PC-3 (cell line): ENCODE data around the gene COPS3. TPM values are rescaled to one million over a fixed set of nuclear protein-coding genes. Genes with fewer than 3 reads are reported as not detected.

Source experiments
- ATAC-seq: fragments of 200-7000 bp; cut with Tn5 transposase; 2 replicates; pipeline ENCODE4 v1.9.1; 2020; ENCODE audit warnings: mild to moderate bottlenecking, moderate library complexity
- BruUV-seq: library from RNA; stranded (reverse); fragments of 400-500 nt; replicated peaks from 2 replicates; lab custom pipeline; 2021; lab: Mats Ljungman, UMichigan
- CTCF ChIA-PET: fragments of 300-600 bp; sonication (Branson Sonifier 250); formaldehyde crosslinking; loops from one replicate; lab custom pipeline; 2022; ENCODE audit warnings: antibody characterized with exemption; lab: Charles Lee
- POLR2A ChIA-PET: fragments of 300-600 bp; sonication (Branson Sonifier 250); formaldehyde crosslinking; loops from one replicate; lab custom pipeline; 2022; ENCODE audit warnings: antibody characterized with exemption; ENCODE audit not compliant: unreplicated experiment; lab: Charles Lee
- DNase-seq: peaks from one replicate; pipeline ENCODE4 v3.0.0-alpha.2; 2015
- H2AFZ ChIP-seq: fragments of 300-600 bp; sonication (generic); 2 replicates; pipeline ENCODE4 v1.6.0; 2016; ENCODE audit warnings: antibody characterized with exemption, low read length
- H3F3A ChIP-seq: fragments of 300-600 bp; sonication (generic); one replicate; pipeline ENCODE4 v1.6.0; 2017; ENCODE audit warnings: antibody characterized with exemption, low read length, control low read depth, mild to moderate bottlenecking; ENCODE audit not compliant: unreplicated experiment
- H3K27ac ChIP-seq: fragments of 300-600 bp; sonication (generic); 2 replicates; pipeline ENCODE4 v1.5.1; 2016; ENCODE audit warnings: mild to moderate bottlenecking, low read length
- H3K27me3 ChIP-seq: fragments of 300-600 bp; sonication (generic); 2 replicates; pipeline ENCODE4 v1.6.1; 2016; ENCODE audit warnings: low read length, mixed read lengths
- H3K36me3 ChIP-seq: fragments of 300-600 bp; sonication (generic); 2 replicates; pipeline ENCODE4 v1.6.1; 2016; ENCODE audit warnings: low read depth, mixed run types, low read length, mixed read lengths
- H3K4me1 ChIP-seq: fragments of 300-600 bp; sonication (generic); 2 replicates; pipeline ENCODE4 v1.5.1; 2016; ENCODE audit warnings: low read length; ENCODE audit not compliant: insufficient read depth
- H3K4me2 ChIP-seq: fragments of 300-600 bp; sonication (generic); 2 replicates; pipeline ENCODE4 v1.6.0; 2016; ENCODE audit warnings: low read length
- H3K4me3 ChIP-seq: fragments of 300-600 bp; sonication (generic); 2 replicates; pipeline ENCODE4 v1.5.1; 2016; ENCODE audit warnings: mild to moderate bottlenecking, low read length, mixed read lengths
- H3K79me2 ChIP-seq: fragments of 300-600 bp; sonication (generic); 2 replicates; pipeline ENCODE4 v1.6.1; 2017; ENCODE audit warnings: low read length, mixed read lengths
- H3K9ac ChIP-seq: fragments of 300-600 bp; sonication (generic); 2 replicates; pipeline ENCODE4 v1.6.0; 2016; ENCODE audit warnings: mild to moderate bottlenecking, low read length
- H3K9me2 ChIP-seq: fragments of 300-600 bp; sonication (generic); replicated peaks from 2 replicates; pipeline ENCODE4 v1.6.1; 2016; ENCODE audit warnings: mixed run types, low read length, mixed read lengths
- H3K9me3 ChIP-seq: fragments of 300-600 bp; sonication (generic); 2 replicates; pipeline ENCODE4 v1.6.1; 2016; ENCODE audit warnings: low read length, mixed read lengths
- H4K20me1 ChIP-seq: fragments of 300-600 bp; sonication (generic); 2 replicates; pipeline ENCODE4 v1.6.1; 2016; ENCODE audit warnings: low read length, mixed read lengths
- EZH2 ChIP-seq: fragments of 300-600 bp; sonication (generic); IDR thresholded peaks from one replicate; pipeline ENCODE4 v1.6.1; 2017; ENCODE audit warnings: antibody characterized with exemption, mild to moderate bottlenecking, low read length; ENCODE audit not compliant: unreplicated experiment
- EZH2phosphoT487 ChIP-seq: fragments of 300-600 bp; sonication (generic); IDR thresholded peaks from 2 replicates; pipeline ENCODE4 v1.6.1; 2018; ENCODE audit warnings: mild to moderate bottlenecking, antibody characterized with exemption, low read length, borderline replicate concordance
- intact Hi-C: fragments of 100-400 bp; cut with micrococcal nuclease; formaldehyde crosslinking; loops from 2 replicates; pipeline ENCODE4 v1.9.0; 2023
- total RNA-seq: library from RNA; depleted of rRNA; stranded (reverse); fragments of >200 nt; gene quantifications from 2 replicates; pipeline ENCODE4 v1.2.3, GENCODE V29; 2014
- TF ChIP-seq, protein P1 (sequence below): fragments of 300-600 bp; sonication (generic); conservative IDR thresholded peaks from 2 replicates; pipeline ENCODE4 v1.5.1; 2017; ENCODE audit warnings: antibody characterized with exemption, low read depth, mild to moderate bottlenecking, low read length

COPS3 gene
- total RNA-seq, 1 experiment from 2014 or later = 205 TPM

- no peak for ATAC-seq
- peaks cover 11% of the 10 kb centered on the region for H3K4me1 ChIP-seq
- H3K27me3 ChIP-seq = no peaks in the 10 kb centered on the region
- H3K36me3 ChIP-seq = peaks cover 21% of the 10 kb centered on the region; the same call in 1 of the 2 replicates
- H3K4me2 ChIP-seq = no peak overlapping the region
- intact Hi-C loops = no loop called here
- TF ChIP-seq EZH2phosphoT487 (no peak), EZH2 (no peak)
- TF ChIP-seq, protein P1, sequence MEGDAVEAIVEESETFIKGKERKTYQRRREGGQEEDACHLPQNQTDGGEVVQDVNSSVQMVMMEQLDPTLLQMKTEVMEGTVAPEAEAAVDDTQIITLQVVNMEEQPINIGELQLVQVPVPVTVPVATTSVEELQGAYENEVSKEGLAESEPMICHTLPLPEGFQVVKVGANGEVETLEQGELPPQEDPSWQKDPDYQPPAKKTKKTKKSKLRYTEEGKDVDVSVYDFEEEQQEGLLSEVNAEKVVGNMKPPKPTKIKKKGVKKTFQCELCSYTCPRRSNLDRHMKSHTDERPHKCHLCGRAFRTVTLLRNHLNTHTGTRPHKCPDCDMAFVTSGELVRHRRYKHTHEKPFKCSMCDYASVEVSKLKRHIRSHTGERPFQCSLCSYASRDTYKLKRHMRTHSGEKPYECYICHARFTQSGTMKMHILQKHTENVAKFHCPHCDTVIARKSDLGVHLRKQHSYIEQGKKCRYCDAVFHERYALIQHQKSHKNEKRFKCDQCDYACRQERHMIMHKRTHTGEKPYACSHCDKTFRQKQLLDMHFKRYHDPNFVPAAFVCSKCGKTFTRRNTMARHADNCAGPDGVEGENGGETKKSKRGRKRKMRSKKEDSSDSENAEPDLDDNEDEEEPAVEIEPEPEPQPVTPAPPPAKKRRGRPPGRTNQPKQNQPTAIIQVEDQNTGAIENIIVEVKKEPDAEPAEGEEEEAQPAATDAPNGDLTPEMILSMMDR = no peak
- BruUV-seq = no TSS peak
- H3K9me3 ChIP-seq = no peaks in the 10 kb centered on the region
- H3K4me3 ChIP-seq = no peak overlapping the region
- H3K9ac ChIP-seq = no peak overlapping the region
- POLR2A ChIA-PET = no interaction called here
- H3K27ac ChIP-seq = no peak overlapping the region
- H3K9me2 ChIP-seq = no peaks in the 10 kb centered on the region
- CTCF ChIA-PET = no interaction called here
- H2AFZ ChIP-seq = no peak overlapping the region
- DNase-seq = no peak
- H3K79me2 ChIP-seq = peaks cover 48% of the 10 kb centered on the region
- no peaks in the 10 kb centered on the region for H3F3A ChIP-seq
- H4K20me1 ChIP-seq = peaks cover 8% of the 10 kb centered on the region; the same call in 1 of the 2 replicates
Observed at GRCh38 chr17:17232303-17232621, 48.8 kb downstream of the COPS3 start.

DNA sequence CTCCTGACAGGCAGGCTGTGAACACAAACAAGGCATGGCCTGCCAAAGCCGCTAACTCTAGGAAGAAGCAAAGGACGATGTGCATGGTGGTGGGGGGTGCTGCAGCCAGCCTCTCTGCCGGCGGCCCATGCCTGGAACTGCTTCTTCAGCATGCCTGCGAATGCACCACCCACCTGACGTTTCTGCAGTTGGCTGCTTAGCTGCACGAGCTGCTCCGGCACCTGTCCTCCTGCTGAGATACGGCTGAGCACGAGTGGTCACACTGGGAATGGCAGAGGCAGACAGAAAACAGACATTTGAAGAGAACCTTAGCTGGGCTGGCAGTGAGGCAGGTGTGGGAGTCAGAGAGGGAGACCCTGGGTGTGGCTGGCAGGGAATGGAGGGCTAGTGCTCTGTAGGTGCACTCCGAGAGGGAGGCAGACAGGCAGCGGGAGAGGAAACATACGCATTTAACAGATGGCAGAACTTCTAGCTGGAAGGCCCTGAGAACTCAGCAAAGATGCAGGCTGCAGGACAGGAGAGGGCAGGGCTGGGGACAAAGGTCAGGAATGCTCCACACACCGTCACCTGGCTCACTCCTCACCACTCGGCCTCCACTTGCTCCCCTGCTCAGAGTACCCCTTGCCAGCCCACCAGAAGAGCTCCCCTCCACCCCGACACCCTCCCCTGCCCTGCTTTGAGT lies 49.3 kb downstream of the COPS3 start:
- no peak for DNase-seq
- TF ChIP-seq, protein P1 = no peak
- TF ChIP-seq EZH2 = no peak
- TF ChIP-seq EZH2phosphoT487 = no peak
- H3K79me2 ChIP-seq = peaks cover 44% of the 10 kb centered on the region
- no peaks in the 10 kb centered on the region for H3K27me3 ChIP-seq
- peaks cover 8% of the 10 kb centered on the region; the same call in 1 of the 2 replicates for H4K20me1 ChIP-seq
- ATAC-seq = no peak
- peaks cover 11% of the 10 kb centered on the region for H3K4me1 ChIP-seq
- ChIA-PET POLR2A (no interaction called here), CTCF (no interaction called here)
- H3K9ac ChIP-seq = no peak overlapping the region
- no peak overlapping the region for H3K4me2 ChIP-seq
- H3K9me3 ChIP-seq = no peaks in the 10 kb centered on the region
- H3K36me3 ChIP-seq = peaks cover 26% of the 10 kb centered on the region
- no peak overlapping the region for H2AFZ ChIP-seq
- no TSS peak for BruUV-seq
- intact Hi-C loops = no loop called here
- H3K4me3 ChIP-seq = no peak overlapping the region
- H3F3A ChIP-seq = no peaks in the 10 kb centered on the region
- H3K9me2 ChIP-seq = no peaks in the 10 kb centered on the region
- H3K27ac ChIP-seq = no peak overlapping the region
